ENCODE data around the gene POLR1B. TPM values are rescaled to one million over a fixed set of nuclear protein-coding genes. Genes with fewer than 3 reads are reported as not detected.
"Not testable (repeated sequence)": the region's sequence is repeated elsewhere in the genome, so short reads cannot be mapped to it uniquely, and the experiment has no call there.

Gene POLR1B
- total RNA-seq, 4 donors from 2014 or later: 6.0 to 24.1 (median 14.8) TPM

DNA sequence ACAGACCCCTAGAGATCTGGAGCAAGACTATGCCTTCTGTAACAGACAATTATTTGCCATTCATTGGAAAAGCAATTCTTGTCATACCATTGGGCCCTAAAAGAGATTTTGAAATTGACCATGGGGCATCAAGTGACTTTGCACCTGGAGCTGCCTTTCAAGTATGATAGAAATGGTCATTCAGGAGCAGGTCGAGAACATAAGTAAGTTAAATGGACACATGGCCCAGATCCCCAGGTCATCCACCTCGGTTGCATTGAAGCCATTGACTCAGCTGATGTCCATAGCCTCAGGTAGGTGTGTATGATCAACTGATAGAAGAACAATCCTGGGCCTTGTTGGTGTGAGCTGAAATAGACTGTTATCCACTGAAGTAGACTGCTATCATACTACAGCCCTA, 61.5 kb downstream of the POLR1B start:
- no peaks in the 10 kb centered on the region for H3K36me3 ChIP-seq
- TF ChIP-seq, protein P1, sequence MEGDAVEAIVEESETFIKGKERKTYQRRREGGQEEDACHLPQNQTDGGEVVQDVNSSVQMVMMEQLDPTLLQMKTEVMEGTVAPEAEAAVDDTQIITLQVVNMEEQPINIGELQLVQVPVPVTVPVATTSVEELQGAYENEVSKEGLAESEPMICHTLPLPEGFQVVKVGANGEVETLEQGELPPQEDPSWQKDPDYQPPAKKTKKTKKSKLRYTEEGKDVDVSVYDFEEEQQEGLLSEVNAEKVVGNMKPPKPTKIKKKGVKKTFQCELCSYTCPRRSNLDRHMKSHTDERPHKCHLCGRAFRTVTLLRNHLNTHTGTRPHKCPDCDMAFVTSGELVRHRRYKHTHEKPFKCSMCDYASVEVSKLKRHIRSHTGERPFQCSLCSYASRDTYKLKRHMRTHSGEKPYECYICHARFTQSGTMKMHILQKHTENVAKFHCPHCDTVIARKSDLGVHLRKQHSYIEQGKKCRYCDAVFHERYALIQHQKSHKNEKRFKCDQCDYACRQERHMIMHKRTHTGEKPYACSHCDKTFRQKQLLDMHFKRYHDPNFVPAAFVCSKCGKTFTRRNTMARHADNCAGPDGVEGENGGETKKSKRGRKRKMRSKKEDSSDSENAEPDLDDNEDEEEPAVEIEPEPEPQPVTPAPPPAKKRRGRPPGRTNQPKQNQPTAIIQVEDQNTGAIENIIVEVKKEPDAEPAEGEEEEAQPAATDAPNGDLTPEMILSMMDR (IDR thresholded peaks at IDR 0.05): no peak
- no peak for TF ChIP-seq POLR2A (IDR thresholded peaks at IDR 0.05)
- TF ChIP-seq POLR2AphosphoS5 (IDR thresholded peaks at IDR 0.05): no peak
- TF ChIP-seq EP300 (IDR thresholded peaks at IDR 0.05; ENCODE audit: low read depth): no peak
- H3K4me1 ChIP-seq: peaks cover 2 to 15% (median 5%) of the 10 kb centered on the region in 4 donors
- intact Hi-C loops (cut with DNase I; ENCODE audit: low total_unique reads) (no loop called here), in situ Hi-C loops (cut with MboI; ENCODE audit: low pct_ligation_motif_present in 1 of 4, low pct_unique_long_range_greater_than_20kb in 1 of 4, low sequenced_read_pairs in 3 of 4) (loop anchor here (10.0 to 25.0 kb wide), 4 partner anchors 131 to 359 kb away; no protein-coding TSS in a partner anchor)
- DNase-seq: no peak
- H3K4me3 ChIP-seq: no peak overlapping the region
- no peak overlapping the region for H3K27ac ChIP-seq
- WGBS, 2 donors (ENCODE audit: low coverage in 1 of 2): 69% methylated on average over 2 of the region's 2 CpGs; no CpG with 5 or more reads in 1 of the 2 donors
- H3K27me3 ChIP-seq: no peaks in the 10 kb centered on the region
- no peaks in the 10 kb centered on the region for H3K9me3 ChIP-seq

DNA sequence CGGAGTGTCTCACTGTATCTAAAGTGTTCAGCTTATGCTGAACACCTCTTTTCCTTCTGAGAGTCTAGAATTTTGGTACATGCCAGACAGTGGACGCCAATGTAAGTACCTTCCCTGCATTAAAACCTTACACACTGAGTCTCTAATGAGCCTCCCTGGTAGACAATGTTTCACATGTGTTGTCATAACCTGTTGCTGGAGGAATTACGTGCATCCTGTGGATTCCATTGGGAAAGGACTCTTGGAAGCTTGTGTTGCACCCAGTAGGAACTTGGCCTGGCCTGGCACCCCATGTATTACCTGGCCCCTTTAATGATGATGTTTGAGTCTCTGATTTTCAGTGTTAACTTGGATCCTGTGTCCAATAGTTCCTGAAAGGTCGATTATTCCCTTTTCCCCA, 62.7 kb downstream of the POLR1B start:
- Histone ChIP-seq H3K27me3 (no peaks in the 10 kb centered on the region), H3K27ac (no peak overlapping the region), H3K36me3 (no peaks in the 10 kb centered on the region), H3K4me3 (no peak overlapping the region), H3K4me1 (peaks cover under 1 to 10% (median 5%) of the 10 kb centered on the region in 4 donors), H3K9me3 (no peaks in the 10 kb centered on the region)
- WGBS, 2 donors (ENCODE audit: low coverage in 1 of 2): 78 to 80% methylated on average over 2 to 4 of the region's 4 CpGs
- in situ Hi-C loops (cut with MboI; ENCODE audit: low pct_ligation_motif_present in 1 of 4, low pct_unique_long_range_greater_than_20kb in 1 of 4, low sequenced_read_pairs in 3 of 4): loop anchor here (10.0 to 25.0 kb wide), 4 partner anchors 130 to 357 kb away; no protein-coding TSS in a partner anchor
- TF ChIP-seq EP300 (IDR thresholded peaks at IDR 0.05; ENCODE audit: low read depth): no peak
- intact Hi-C loops (cut with DNase I; ENCODE audit: low total_unique reads): no loop called here
- no peak for DNase-seq

DNA sequence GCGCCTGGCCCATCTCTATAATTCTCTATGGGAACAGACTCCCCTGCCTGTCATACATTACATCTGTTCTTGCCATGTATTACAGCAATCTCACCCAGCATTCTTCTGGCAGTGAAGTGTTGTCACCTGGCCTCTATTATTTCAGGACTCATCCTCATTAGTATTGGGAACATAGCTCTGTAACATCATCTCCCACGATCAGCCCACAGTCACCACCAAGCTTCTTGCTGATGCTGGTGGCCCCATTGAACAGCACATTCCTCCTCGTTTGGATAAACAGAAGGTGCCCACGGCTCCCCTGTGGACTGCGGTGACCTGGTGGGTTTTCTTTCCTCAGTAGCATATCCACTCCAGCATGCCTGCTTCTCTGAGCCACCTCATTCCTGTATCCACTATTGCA, 63.7 kb downstream of the POLR1B start:
- H3K27me3 ChIP-seq: no peaks in the 10 kb centered on the region
- intact Hi-C loops (cut with DNase I; ENCODE audit: low total_unique reads) (no loop called here), in situ Hi-C loops (cut with MboI; ENCODE audit: low pct_ligation_motif_present in 1 of 4, low pct_unique_long_range_greater_than_20kb in 1 of 4, low sequenced_read_pairs in 3 of 4) (loop anchor here (10.0 to 25.0 kb wide), 4 partner anchors 129 to 356 kb away; no protein-coding TSS in a partner anchor)
- no peak overlapping the region for H3K4me3 ChIP-seq
- no peak for DNase-seq
- peaks cover 0 to 7% (median 4%) of the 10 kb centered on the region in 4 donors for H3K4me1 ChIP-seq
- 84% methylated on average over 5 of the region's 5 CpGs; no CpG with 5 or more reads in 1 of the 2 donors for WGBS, 2 donors (ENCODE audit: low coverage in 1 of 2)
- H3K36me3 ChIP-seq: no peaks in the 10 kb centered on the region
- peak overlapping the region in 1 of 4 donors; percentile 30 for H3K27ac ChIP-seq
- no peaks in the 10 kb centered on the region for H3K9me3 ChIP-seq
- no peak for TF ChIP-seq POLR2A (IDR thresholded peaks at IDR 0.05)

DNA sequence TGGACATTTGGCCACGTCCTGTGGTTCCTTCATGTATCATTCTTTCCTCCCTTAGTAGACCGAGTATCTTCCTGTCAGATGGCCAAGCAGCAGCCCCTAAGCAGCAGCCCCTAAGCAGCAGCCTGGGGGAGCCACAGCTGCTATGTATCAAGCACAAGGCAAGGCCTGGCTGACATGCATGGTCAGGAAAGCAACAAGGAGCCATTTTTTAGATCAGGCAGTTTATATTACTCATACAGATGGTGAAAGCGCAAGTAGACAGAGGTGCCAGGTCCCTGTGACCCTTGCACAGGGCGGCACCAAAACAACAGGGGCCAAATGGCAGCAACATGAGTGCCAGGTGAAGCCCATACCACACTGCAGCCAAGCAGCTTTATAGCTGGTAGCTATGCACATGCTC, 64.3 kb downstream of the POLR1B start:
- Histone ChIP-seq H3K9me3 (no peaks in the 10 kb centered on the region), H3K36me3 (no peaks in the 10 kb centered on the region), H3K27ac (peak overlapping the region; percentile 30 to 53 (median 32)), H3K4me3 (no peak overlapping the region), H3K27me3 (no peaks in the 10 kb centered on the region), H3K4me1 (peaks cover 0 to 7% (median 4%) of the 10 kb centered on the region in 4 donors)
- intact Hi-C loops (cut with DNase I; ENCODE audit: low total_unique reads): no loop called here
- TF ChIP-seq EP300 (IDR thresholded peaks at IDR 0.05; ENCODE audit: low read depth): no peak
- TF ChIP-seq, protein P1 (IDR thresholded peaks at IDR 0.05): no peak
- TF ChIP-seq POLR2AphosphoS5 (IDR thresholded peaks at IDR 0.05): peak in 1 of 3 donors; percentile 14
- in situ Hi-C loops (cut with MboI; ENCODE audit: low pct_ligation_motif_present in 1 of 4, low pct_unique_long_range_greater_than_20kb in 1 of 4, low sequenced_read_pairs in 3 of 4): loop anchor here (10.0 to 25.0 kb wide), 4 partner anchors 128 to 356 kb away; no protein-coding TSS in a partner anchor
- WGBS, 2 donors (ENCODE audit: low coverage in 1 of 2): 43% methylated on average over 4 of the region's 4 CpGs; no CpG with 5 or more reads in 1 of the 2 donors
- peak; percentile 72 for DNase-seq

GRCh38 chr2:112607680-112608438, 65.6 kb downstream of the POLR1B start:
- no peak for DNase-seq
- no peaks in the 10 kb centered on the region for H3K36me3 ChIP-seq
- in situ Hi-C loops (cut with MboI; ENCODE audit: low pct_ligation_motif_present in 1 of 4, low pct_unique_long_range_greater_than_20kb in 1 of 4, low sequenced_read_pairs in 3 of 4): loop anchor here (10.0 to 25.0 kb wide), 4 partner anchors 127 to 354 kb away; no protein-coding TSS in a partner anchor
- no peaks in the 10 kb centered on the region for H3K27me3 ChIP-seq
- H3K4me1 ChIP-seq: peaks cover 0 to 7% (median 4%) of the 10 kb centered on the region in 4 donors
- intact Hi-C loops (cut with DNase I; ENCODE audit: low total_unique reads): no loop called here
- no peak overlapping the region for H3K27ac ChIP-seq
- TF ChIP-seq POLR2AphosphoS5 (IDR thresholded peaks at IDR 0.05) (no peak), EP300 (IDR thresholded peaks at IDR 0.05; ENCODE audit: low read depth) (no peak), POLR2A (IDR thresholded peaks at IDR 0.05) (no peak)
- TF ChIP-seq, protein P1 (IDR thresholded peaks at IDR 0.05): no peak
- 78 to 88% methylated on average over 5 to 8 of the region's 8 CpGs for WGBS, 2 donors (ENCODE audit: low coverage in 1 of 2)
- H3K4me3 ChIP-seq: no peak overlapping the region
- H3K9me3 ChIP-seq: no peaks in the 10 kb centered on the region

DNA sequence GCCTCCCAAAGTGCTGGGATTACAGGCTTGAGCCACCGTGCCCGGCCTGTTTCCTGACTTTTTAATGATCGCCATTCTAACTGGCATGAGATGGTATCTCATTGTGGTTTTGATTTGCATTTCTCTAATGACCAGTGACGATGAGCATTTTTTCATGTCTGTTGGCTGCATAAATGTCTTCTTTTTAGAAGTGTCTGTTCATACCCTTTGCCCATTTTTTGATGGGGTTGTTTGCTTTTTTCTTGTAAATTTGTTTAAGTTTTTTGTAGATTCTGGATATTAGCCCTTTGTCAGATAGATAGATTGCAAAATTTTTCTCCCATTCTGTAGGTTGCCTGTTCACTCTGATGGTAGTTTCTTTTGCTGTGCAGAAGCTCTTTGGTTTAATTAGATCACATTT, 67.1 kb downstream of the POLR1B start:
- WGBS, 2 donors (ENCODE audit: low coverage in 1 of 2): 79 to 80% methylated on average over 3 to 4 of the region's 4 CpGs
- H3K4me1 ChIP-seq; H3K9me3 ChIP-seq; H3K27ac ChIP-seq; H3K4me3 ChIP-seq; H3K27me3 ChIP-seq; DNase-seq; intact Hi-C loops (cut with DNase I; ENCODE audit: low total_unique reads); H3K36me3 ChIP-seq: not testable (repeated sequence)
- in situ Hi-C loops (cut with MboI; ENCODE audit: low pct_ligation_motif_present in 1 of 4, low pct_unique_long_range_greater_than_20kb in 1 of 4, low sequenced_read_pairs in 3 of 4): loop anchor here (10.0 to 25.0 kb wide), 4 partner anchors 125 to 353 kb away; no protein-coding TSS in a partner anchor

DNA sequence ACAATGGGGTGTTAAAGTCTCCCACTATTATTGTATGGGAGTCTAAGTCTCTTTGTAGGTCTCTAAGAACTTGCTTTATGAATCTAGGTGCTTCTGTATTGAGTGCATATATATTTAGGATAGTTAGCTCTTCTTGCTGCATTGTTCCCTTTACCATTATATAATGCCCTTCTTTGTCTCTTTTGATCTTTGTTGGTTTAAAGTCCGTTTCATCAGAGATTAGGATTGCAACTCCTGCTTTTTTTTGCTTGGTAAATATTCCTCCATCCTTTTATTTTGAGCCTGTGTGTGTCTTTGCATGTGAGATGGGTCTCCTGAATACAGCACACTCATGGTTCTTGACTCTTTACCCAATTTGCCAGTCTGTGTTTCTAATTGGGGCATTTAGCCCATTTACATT, 70.0 kb downstream of the POLR1B start:
- in situ Hi-C loops (cut with MboI; ENCODE audit: low pct_ligation_motif_present in 1 of 4, low pct_unique_long_range_greater_than_20kb in 1 of 4, low sequenced_read_pairs in 3 of 4): loop anchor here in 3 of 4 donors (25.0 kb wide), 3 partner anchors 125 to 350 kb away; no protein-coding TSS in a partner anchor
- H3K9me3 ChIP-seq; H3K4me1 ChIP-seq; DNase-seq; H3K27me3 ChIP-seq; H3K36me3 ChIP-seq; intact Hi-C loops (cut with DNase I; ENCODE audit: low total_unique reads); H3K27ac ChIP-seq; H3K4me3 ChIP-seq: not testable (repeated sequence)
- WGBS, 2 donors (ENCODE audit: low coverage in 1 of 2): 30 to 63% methylated on average over 1 of the region's 1 CpG

Measured in transverse colon (tissue), 4 donors.